Retinal pigment epithelial cell (primary cell): Measurements from ENCODE around the gene TSEN2.

Source experiments
- DNase-seq: peaks from one replicate; pipeline ENCODE4 v3.0.0-alpha.2; 2010; ENCODE audit warnings: low read depth
- H3K4me3 ChIP-seq: 2 replicates; pipeline ENCODE4 v1.5.1; 2011; ENCODE audit warnings: mild to moderate bottlenecking, low read length, control low read depth, moderate library complexity
- TF ChIP-seq, protein P1 (sequence below): conservative IDR thresholded peaks from 2 replicates; pipeline ENCODE4 v1.5.1; 2011; ENCODE audit warnings: low read depth, low read length, control low read depth, inconsistent platforms

The TSEN2 gene

DNA sequence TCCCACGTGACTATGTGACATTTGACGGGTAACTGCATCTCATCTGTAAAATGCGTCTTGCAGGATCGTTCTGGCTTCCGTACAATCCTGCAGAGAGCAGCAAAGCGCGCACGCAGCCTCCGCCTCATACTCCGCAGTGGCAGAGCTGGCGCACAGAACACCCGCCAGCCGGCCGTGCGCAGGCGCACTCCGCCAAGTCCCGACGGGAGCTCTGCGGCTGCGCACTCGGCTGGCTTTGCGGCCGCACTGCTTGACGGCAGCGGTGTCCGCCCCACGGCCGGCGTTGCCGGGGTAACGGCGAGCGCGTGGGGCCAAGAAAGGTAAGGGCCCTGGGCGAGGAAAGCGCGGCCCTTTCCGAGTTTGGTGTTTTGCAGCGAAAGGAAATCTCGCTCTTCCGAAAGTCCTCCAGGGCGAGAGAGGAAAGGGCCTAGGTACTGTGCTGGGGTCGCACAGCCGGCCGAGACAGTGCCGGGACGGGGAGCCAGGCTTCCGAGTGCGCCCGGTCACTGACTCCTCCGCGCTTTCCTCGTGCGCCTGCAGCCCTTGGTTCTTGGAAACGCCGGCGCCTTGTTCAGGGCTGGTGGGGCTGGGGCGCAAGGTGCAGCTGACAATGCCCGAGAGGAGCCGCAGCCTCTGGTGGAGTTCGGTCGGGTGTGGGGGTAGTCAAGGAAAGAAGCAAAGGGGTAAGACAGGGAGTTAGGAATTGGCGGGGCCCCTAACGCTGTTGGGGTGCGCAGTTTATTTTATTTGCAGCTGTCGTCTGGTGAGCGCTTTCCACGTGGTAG lies at the start of gene TSEN2:
TSEN2 (plus strand) TSS at position 283 of the 785 bp plus-strand sequence. CDS start 5,321 bp downstream, outside the sequence.
- peak within 1 kb of the TSS; percentile 80 for H3K4me3 ChIP-seq
- DNase-seq = peak; percentile 74

DNA sequence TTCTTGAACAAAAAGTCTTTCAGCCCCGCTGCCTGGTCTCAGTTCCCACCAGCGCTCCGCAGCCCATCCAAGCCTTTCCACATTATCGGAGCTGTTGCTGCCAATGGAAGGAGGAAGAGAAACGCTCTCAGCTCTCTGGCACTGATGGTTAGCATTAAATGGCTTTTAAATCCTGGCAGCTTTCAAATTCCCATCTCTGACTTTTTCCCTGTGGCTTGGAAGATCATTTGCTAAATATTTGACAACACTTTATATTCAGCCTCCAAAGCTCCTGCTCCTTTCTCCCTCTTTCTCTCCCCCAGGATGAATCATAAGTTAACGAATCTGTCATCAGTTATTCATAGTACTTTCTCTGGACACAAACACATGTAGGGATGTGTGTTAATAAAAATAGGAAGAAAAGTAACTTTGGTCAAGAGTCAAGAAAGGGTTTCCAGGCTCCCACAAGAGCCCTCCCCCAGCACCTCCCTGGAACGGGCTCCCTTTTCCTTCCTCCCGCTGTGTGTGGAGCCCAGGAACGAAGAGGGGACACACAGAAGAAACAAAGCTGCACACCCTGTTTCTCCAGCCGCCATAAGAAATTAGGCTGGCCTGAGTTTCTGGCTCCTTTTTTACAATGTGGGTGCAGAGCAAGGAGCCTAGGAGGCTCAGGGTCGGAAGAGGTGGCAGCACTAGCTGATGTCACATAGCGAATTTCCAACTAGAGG lies 47.6 kb upstream of the TSEN2 start:
- TF ChIP-seq, protein P1, sequence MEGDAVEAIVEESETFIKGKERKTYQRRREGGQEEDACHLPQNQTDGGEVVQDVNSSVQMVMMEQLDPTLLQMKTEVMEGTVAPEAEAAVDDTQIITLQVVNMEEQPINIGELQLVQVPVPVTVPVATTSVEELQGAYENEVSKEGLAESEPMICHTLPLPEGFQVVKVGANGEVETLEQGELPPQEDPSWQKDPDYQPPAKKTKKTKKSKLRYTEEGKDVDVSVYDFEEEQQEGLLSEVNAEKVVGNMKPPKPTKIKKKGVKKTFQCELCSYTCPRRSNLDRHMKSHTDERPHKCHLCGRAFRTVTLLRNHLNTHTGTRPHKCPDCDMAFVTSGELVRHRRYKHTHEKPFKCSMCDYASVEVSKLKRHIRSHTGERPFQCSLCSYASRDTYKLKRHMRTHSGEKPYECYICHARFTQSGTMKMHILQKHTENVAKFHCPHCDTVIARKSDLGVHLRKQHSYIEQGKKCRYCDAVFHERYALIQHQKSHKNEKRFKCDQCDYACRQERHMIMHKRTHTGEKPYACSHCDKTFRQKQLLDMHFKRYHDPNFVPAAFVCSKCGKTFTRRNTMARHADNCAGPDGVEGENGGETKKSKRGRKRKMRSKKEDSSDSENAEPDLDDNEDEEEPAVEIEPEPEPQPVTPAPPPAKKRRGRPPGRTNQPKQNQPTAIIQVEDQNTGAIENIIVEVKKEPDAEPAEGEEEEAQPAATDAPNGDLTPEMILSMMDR = no peak
- no peak for DNase-seq
- no peak overlapping the region for H3K4me3 ChIP-seq

More for the DNA sequence above, at the start of gene TSEN2:
- TF ChIP-seq, protein P1 = peak; percentile 26

DNA sequence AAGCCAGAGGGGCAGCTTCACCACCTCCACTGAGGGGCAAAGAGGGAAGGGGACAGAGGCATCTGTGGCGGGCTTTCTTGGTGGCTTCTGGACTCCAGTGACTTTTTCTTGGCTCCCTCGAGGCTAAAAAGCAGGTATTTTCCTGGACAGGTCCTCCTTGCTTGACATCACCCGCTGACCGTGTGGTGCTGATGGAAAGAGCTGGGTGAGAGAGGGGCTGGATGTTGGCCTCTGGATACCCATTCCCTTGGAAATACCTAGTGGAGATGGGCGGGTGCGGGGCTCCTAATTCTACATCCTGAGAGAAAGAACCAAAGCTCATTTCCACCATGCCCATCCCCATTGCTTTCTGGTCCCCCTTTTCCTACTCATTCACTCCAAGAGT lies 47.1 kb upstream of the TSEN2 start:
- TF ChIP-seq, protein P1 = no peak
- no peak overlapping the region for H3K4me3 ChIP-seq
- no peak for DNase-seq

DNA sequence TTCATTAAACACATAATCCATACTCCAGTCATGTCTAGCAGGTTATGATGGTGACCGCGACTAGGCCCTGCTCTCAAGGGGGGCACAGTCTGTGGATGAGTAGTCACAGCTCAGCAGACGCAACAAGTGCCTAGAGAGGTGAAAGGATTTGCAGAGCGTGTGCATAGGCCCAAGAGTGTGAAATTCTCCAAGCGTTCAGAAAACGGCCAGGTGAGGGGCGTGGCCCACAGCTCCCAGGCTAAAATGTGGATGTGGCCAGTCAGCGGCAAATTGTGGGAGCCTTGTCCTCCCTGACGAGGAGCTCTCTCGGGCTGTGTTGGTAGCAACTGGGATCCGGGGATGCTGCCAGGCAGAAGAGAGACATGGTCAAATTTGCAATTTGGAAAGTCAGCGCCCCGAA lies 46.4 kb upstream of the TSEN2 start:
- no peak overlapping the region for H3K4me3 ChIP-seq
- no peak for DNase-seq

DNA sequence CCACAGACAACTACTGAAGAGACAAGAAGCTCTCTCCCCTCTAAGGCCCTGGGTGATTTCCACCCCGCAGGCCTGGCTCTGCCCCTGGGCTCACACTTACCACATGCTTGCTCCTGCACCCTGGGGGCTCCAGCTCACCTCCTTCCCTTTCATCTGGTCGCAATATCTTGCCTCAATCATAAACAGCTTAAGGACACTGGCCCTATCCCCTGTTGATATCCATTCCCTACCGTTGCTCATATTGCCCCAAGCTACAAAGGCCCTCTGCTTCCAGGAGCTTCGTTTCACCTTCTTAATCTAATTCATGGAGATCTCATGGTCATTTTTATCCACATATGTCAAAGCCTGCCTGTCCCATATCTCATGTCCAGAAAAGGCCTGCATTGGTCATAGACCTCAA lies 46.0 kb upstream of the TSEN2 start:
- TF ChIP-seq, protein P1 = no peak
- no peak overlapping the region for H3K4me3 ChIP-seq
- no peak for DNase-seq

More for the DNA sequence above, 46.4 kb upstream of the TSEN2 start:
- TF ChIP-seq, protein P1 = no peak

DNA sequence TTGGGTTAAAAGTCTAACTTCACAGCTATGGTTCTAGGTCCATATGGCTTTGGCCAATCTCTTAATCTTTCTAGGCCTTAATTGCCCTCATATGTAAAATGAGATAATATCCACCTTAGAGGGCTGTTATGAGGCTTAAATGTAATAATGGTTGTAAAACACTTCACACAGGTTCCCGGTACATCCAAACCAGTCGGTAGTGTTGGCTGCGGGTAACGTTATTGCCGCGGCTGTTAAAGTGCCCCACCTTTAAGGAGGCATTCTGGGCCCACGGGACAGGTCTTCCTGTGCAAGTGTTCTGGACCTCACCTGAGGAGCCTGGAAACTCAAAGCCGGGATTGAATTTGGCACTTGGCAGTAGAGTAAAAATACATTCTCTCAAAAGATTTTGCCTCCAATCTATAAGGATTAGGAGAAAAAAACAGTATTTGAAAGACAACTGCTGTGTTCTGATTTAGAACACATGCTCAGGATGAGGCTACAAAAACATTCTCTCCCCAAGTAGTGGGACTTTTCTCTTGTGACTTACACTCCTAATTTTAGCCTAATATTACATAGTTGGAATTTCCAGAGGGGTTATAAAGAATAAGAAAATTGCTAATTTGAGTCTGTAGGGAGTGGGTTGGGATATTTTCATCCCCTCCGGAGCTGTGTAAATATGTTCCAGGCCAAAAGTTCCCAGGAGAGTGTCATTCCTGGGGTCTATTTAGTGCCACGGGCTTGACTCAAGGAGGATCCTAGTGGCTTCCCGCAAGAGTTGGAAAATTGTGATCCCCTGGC lies 44.9 kb upstream of the TSEN2 start:
- no peak for DNase-seq
- no peak overlapping the region for H3K4me3 ChIP-seq
- TF ChIP-seq, protein P1 = no peak
